Upper lobe of right lung (tissue), 1 donor: ENCODE data around the gene EHBP1. TPM values are rescaled to one million over a fixed set of nuclear protein-coding genes. Genes with fewer than 3 reads are reported as not detected.

ENCODE experiments used
- ATAC-seq: fragments of 200-7000 bp; cut with Tn5 transposase; one replicate; pipeline ENCODE4 v1.9.1; 2020; ENCODE audit warnings: mild to moderate bottlenecking, moderate library complexity
- DNase-seq: peaks from one replicate; pipeline ENCODE4 v3.0.0-alpha.2; 2020
- H3K27ac ChIP-seq: fragments of 200-600 bp; one replicate; pipeline ENCODE4 v1.8.0; 2022
- H3K27me3 ChIP-seq: fragments of 200-600 bp; one replicate; pipeline ENCODE4 v1.8.0; 2022; ENCODE audit warnings: mild to moderate bottlenecking
- H3K36me3 ChIP-seq: fragments of 200-600 bp; one replicate; pipeline ENCODE4 v1.8.0; 2022
- H3K4me1 ChIP-seq: fragments of 200-600 bp; one replicate; pipeline ENCODE4 v1.8.0; 2022
- H3K4me3 ChIP-seq: fragments of 200-600 bp; one replicate; pipeline ENCODE4 v1.8.0; 2022; ENCODE audit warnings: mild to moderate bottlenecking
- H3K9me3 ChIP-seq: fragments of 200-600 bp; one replicate; pipeline ENCODE4 v1.8.0; 2022
- CTCF ChIP-seq: fragments of 200-600 bp; IDR thresholded peaks from one replicate; pipeline ENCODE4 v1.8.0; 2022; ENCODE audit warnings: antibody characterized with exemption
- intact Hi-C: fragments of 100-400 bp; cut with DNase I; formaldehyde crosslinking; loops from one replicate; pipeline ENCODE4 v1.11.0; 2022
- total RNA-seq: library from RNA; stranded (reverse); fragmentation: NEBNext Ultra II Directional; extraction: Animal tissue kit (Norgen Biotek cat#: 25700); gene quantifications from one replicate; pipeline ENCODE4 v1.2.1, GENCODE V29; 2021
- donor health status: DM: no; HTN: yes; CAD: no; lungs with severe emphysema.

EHBP1 gene
- total RNA-seq, 1 donor from 2014 or later: 46.7 TPM

- no peaks in the 10 kb centered on the region for H3K9me3 ChIP-seq
- intact Hi-C loops: no loop called here
- H3K27ac ChIP-seq: no peak overlapping the region
- H3K4me1 ChIP-seq: no peaks in the 10 kb centered on the region
- H3K27me3 ChIP-seq: no peaks in the 10 kb centered on the region
- ATAC-seq: peak; percentile 36
- no peak for TF ChIP-seq CTCF
- peaks cover 25% of the 10 kb centered on the region for H3K36me3 ChIP-seq
- H3K4me3 ChIP-seq: no peak overlapping the region
- peak; percentile 59 for DNase-seq
Measured at GRCh38 chr2:62874881-62875383, 169.4 kb downstream of the EHBP1 start.

GRCh38 chr2:62881162-62881795 lies 175.8 kb downstream of the EHBP1 start:
- no peak for TF ChIP-seq CTCF
- no peak for ATAC-seq

GRCh38 chr2:62883629-62884028 lies 178.1 kb downstream of the EHBP1 start:
- H3K27me3 ChIP-seq: no peaks in the 10 kb centered on the region
- intact Hi-C loops: no loop called here
- no peaks in the 10 kb centered on the region for H3K9me3 ChIP-seq
- H3K4me1 ChIP-seq: no peaks in the 10 kb centered on the region
- DNase-seq (no peak), ATAC-seq (no peak)
- no peak for TF ChIP-seq CTCF
- H3K36me3 ChIP-seq: no peaks in the 10 kb centered on the region
- H3K27ac ChIP-seq: no peak overlapping the region
- H3K4me3 ChIP-seq: no peak overlapping the region

More at GRCh38 chr2:62881162-62881795, 175.8 kb downstream of the EHBP1 start:
- H3K4me3 ChIP-seq: no peak overlapping the region
- no peak for DNase-seq
- H3K27me3 ChIP-seq: no peaks in the 10 kb centered on the region
- peaks cover 8% of the 10 kb centered on the region for H3K36me3 ChIP-seq
- H3K4me1 ChIP-seq: no peaks in the 10 kb centered on the region
- intact Hi-C loops: no loop called here
- H3K9me3 ChIP-seq: no peaks in the 10 kb centered on the region
- H3K27ac ChIP-seq: no peak overlapping the region

GRCh38 chr2:62884086-62884485 lies 178.6 kb downstream of the EHBP1 start:
- DNase-seq (no peak), ATAC-seq (no peak)
- no peak overlapping the region for H3K27ac ChIP-seq
- intact Hi-C loops: no loop called here
- H3K4me3 ChIP-seq: no peak overlapping the region
- no peak for TF ChIP-seq CTCF
- no peaks in the 10 kb centered on the region for H3K9me3 ChIP-seq
- no peaks in the 10 kb centered on the region for H3K27me3 ChIP-seq
- no peaks in the 10 kb centered on the region for H3K4me1 ChIP-seq
- H3K36me3 ChIP-seq: no peaks in the 10 kb centered on the region

- intact Hi-C loops: no loop called here
- DNase-seq: no peak
Measured at GRCh38 chr2:62884514-62884913, 179.0 kb downstream of the EHBP1 start.

More at GRCh38 chr2:62884514-62884913, 179.0 kb downstream of the EHBP1 start:
- Histone ChIP-seq H3K9me3 (no peaks in the 10 kb centered on the region), H3K27ac (no peak overlapping the region), H3K36me3 (no peaks in the 10 kb centered on the region), H3K4me3 (no peak overlapping the region), H3K27me3 (no peaks in the 10 kb centered on the region), H3K4me1 (no peaks in the 10 kb centered on the region)
- no peak for TF ChIP-seq CTCF
- ATAC-seq: no peak
